HepG2 (cell line): Measurements from ENCODE around the gene IFT52. TPM values are rescaled to one million over a fixed set of nuclear protein-coding genes. Genes with fewer than 3 reads are reported as not detected.

Experiments
- ATAC-seq: fragments of 200-7000 bp; cut with Tn5 transposase; 3 replicates; pipeline ENCODE4 v1.9.1; 2020; ENCODE audit warnings: mild to moderate bottlenecking, moderate library complexity
- BruUV-seq: library from RNA; stranded (reverse); fragments of 400-500 nt; replicated peaks from 2 replicates; lab custom pipeline; 2021; lab: Mats Ljungman, UMichigan
- CTCF ChIA-PET: fragments of 300-600 bp; formaldehyde crosslinking; extraction: SDS; loops from one replicate; lab custom pipeline; 2021; ENCODE audit warnings: low total read pairs, inconsistent platforms, low intra/inter-chr PET ratio; lab: Yijun Ruan, JAX
- POLR2A ChIA-PET: fragments of 350-600 bp; sonication (Branson Sonifier 250); formaldehyde crosslinking; loops from one replicate; lab custom pipeline; 2020; ENCODE audit warnings: antibody characterized with exemption, inconsistent platforms; lab: Yijun Ruan, JAX
- DNase-seq: peaks from one replicate; pipeline ENCODE4 v3.0.0-alpha.2; 2015; ENCODE audit warnings: low spot score
- FAIRE-seq: peaks from 3 replicates; lab custom pipeline; 2011; peaks lifted over from hg19 to GRCh38; lab: Jason Lieb, UNC
- H2AFZ ChIP-seq: one replicate; pipeline ENCODE4 v1.6.1; 2011; ENCODE audit warnings: low read length, inconsistent platforms
- H3K27ac ChIP-seq: fragments of 300-600 bp; 3 replicates; pipeline ENCODE4 v1.8.0; 2011; ENCODE audit warnings: mixed run types, mild to moderate bottlenecking, mixed read lengths, low read length, inconsistent platforms; ENCODE audit not compliant: insufficient read depth; ENCODE audit errors: extremely low read length
- H3K27me3 ChIP-seq, 2 experiments: fragments of 200-600 bp in 1 of 2; 2 replicates in 1 of 2; 3 replicates in 1 of 2; pipeline versions ENCODE4 v1.6.0 to v1.8.0; 2011; ENCODE audit warnings: low read length in 2 of 2, mild to moderate bottlenecking in 2 of 2, moderate library complexity in 2 of 2, inconsistent platforms in 1 of 2; ENCODE audit not compliant: insufficient read depth in 2 of 2, control insufficient read depth in 1 of 2
- H3K36me3 ChIP-seq, 2 experiments: fragments of 200-600 bp in 1 of 2; replicated peaks in 1 of 2; 2 replicates in 1 of 2; 3 replicates in 1 of 2; pipeline versions ENCODE4 v1.5.1 to v1.8.0; 2011; ENCODE audit warnings: low read length in 2 of 2, inconsistent platforms in 1 of 2; ENCODE audit not compliant: insufficient read depth in 2 of 2, control insufficient read depth in 1 of 2
- H3K4me1 ChIP-seq: 2 replicates; pipeline ENCODE4 v1.5.1; 2012; ENCODE audit warnings: low read length, inconsistent platforms; ENCODE audit not compliant: insufficient read depth
- H3K4me2 ChIP-seq: 2 replicates; pipeline ENCODE4 v1.6.0; 2011; ENCODE audit warnings: low read depth, low read length, inconsistent platforms
- H3K4me3 ChIP-seq, 3 experiments: fragments of 200-600 bp in 1 of 3; sonication (generic), shearing (Covaris generic) in 1 of 3; replicated peaks in 1 of 3; 2 replicates each; pipeline ENCODE4 v1.5.1; 2011 to 2016; ENCODE audit warnings: low read length in 3 of 3, inconsistent platforms in 2 of 3, low read depth in 2 of 3, mild to moderate bottlenecking in 2 of 3, control low read depth in 1 of 3, mixed read lengths in 1 of 3; ENCODE audit not compliant: insufficient read depth in 1 of 3
- H3K79me2 ChIP-seq: one replicate; pipeline ENCODE4 v1.6.1; 2011; ENCODE audit warnings: low read length, inconsistent platforms; ENCODE audit not compliant: insufficient read depth
- H3K9ac ChIP-seq: 2 replicates; pipeline ENCODE4 v1.6.0; 2011; ENCODE audit warnings: mild to moderate bottlenecking, low read depth, low read length, inconsistent platforms; ENCODE audit not compliant: insufficient read depth
- H3K9me3 ChIP-seq: 2 replicates; pipeline ENCODE4 v1.5.1; 2012; ENCODE audit warnings: mild to moderate bottlenecking, low read length
- H4K20me1 ChIP-seq: 2 replicates; pipeline ENCODE4 v1.6.0; 2011; ENCODE audit warnings: inconsistent platforms, mild to moderate bottlenecking, low read length, moderate library complexity; ENCODE audit not compliant: insufficient read depth
- HNF4A ChIP-seq: sonication (generic); formaldehyde crosslinking; IDR thresholded peaks from 2 replicates; pipeline ENCODE4 v1.4.0; 2020; ENCODE audit warnings: missing genetic modification reagents
- NFRKB ChIP-seq: fragments of 450-650 bp; IDR thresholded peaks from 2 replicates; pipeline ENCODE4 v1.6.1; 2017
- SRSF9 ChIP-seq: fragments of 200-400 bp; formaldehyde crosslinking; IDR thresholded peaks from 2 replicates; pipeline ENCODE4 v1.6.1; 2018; ENCODE audit warnings: borderline replicate concordance, mild to moderate bottlenecking, low read depth, low read length; ENCODE audit not compliant: insufficient read depth, poor library complexity, severe bottlenecking
- ZNF260 ChIP-seq: sonication (generic); formaldehyde crosslinking; IDR thresholded peaks from 2 replicates; pipeline ENCODE4 v1.4.0; 2020; ENCODE audit warnings: missing genetic modification reagents, low read depth, mild to moderate bottlenecking, borderline replicate concordance
- ZNF460 ChIP-seq: sonication (generic); formaldehyde crosslinking; IDR thresholded peaks from 2 replicates; pipeline ENCODE4 v1.5.1; 2020; ENCODE audit warnings: missing genetic modification reagents, mild to moderate bottlenecking, borderline replicate concordance
- ZNF605 ChIP-seq: sonication (generic); formaldehyde crosslinking; IDR thresholded peaks from 2 replicates; pipeline ENCODE4 v1.8.0; 2022; ENCODE audit warnings: mild to moderate bottlenecking, missing genetic modification reagents
- ZNF883 ChIP-seq: sonication (generic); formaldehyde crosslinking; IDR thresholded peaks from 2 replicates; pipeline ENCODE4 v1.5.1; 2020; ENCODE audit warnings: mild to moderate bottlenecking, missing genetic modification reagents; ENCODE audit errors: not compliant biosample characterization
- WGBS: methylation state at CpG from one replicate; pipeline ENCODE4 v1.1.6; 2017; ENCODE audit warnings: low lambda C conversion rate; 5-methylcytosine and 5-hydroxymethylcytosine counted together
- in situ Hi-C: cut with HindIII; loops from 2 replicates; pipeline ENCODE4 v1.10.0; 2017; ENCODE audit warnings: low pct_unique_long_range_greater_than_20kb; ENCODE audit not compliant: extremely low pct_ligation_motif_present
- intact Hi-C: fragments of 100-400 bp; cut with micrococcal nuclease; formaldehyde crosslinking; loops from one replicate; pipeline ENCODE4 v1.10.0; 2022; ENCODE audit not compliant: unreplicated experiment
- polyA plus RNA-seq, 8 experiments: library from polyadenylated mRNA; depleted of rRNA in 3 of 8; stranded (reverse) in 7 of 8; unstranded in 1 of 8; fragments of >200 nt; fragmentation: Illumina TruSeq in 4 of 8; extraction: Trizol in 4 of 8; gene quantifications; 2 replicates each; pipeline versions ENCODE4 v1.2.1 to v1.2.3, GENCODE V29; 2011 to 2016; ENCODE audit warnings: low read depth in 4 of 8, missing spikeins in 1 of 8, mixed read lengths in 1 of 8; ENCODE audit not compliant: insufficient read depth in 1 of 8
- total RNA-seq, 5 experiments: library from RNA; depleted of rRNA; stranded (reverse); fragments of >200 nt; fragmentation: Illumina TruSeq; extraction: Trizol; gene quantifications; 2 replicates each; pipeline ENCODE4 v1.2.3, GENCODE V29; 2016; ENCODE audit warnings: low read depth in 1 of 5
- TF ChIP-seq, protein P1 (sequence below): IDR thresholded peaks from 2 replicates; pipeline ENCODE4 v1.6.1; 2012; ENCODE audit warnings: low read length, improper control_type of control experiment

IFT52 gene
- total and polyA plus RNA-seq, 2 of the 13 experiments (the other 11 are each of a cell fraction or from before 2014, with no cell fraction given), result 48.0 to 64.0 TPM

DNA sequence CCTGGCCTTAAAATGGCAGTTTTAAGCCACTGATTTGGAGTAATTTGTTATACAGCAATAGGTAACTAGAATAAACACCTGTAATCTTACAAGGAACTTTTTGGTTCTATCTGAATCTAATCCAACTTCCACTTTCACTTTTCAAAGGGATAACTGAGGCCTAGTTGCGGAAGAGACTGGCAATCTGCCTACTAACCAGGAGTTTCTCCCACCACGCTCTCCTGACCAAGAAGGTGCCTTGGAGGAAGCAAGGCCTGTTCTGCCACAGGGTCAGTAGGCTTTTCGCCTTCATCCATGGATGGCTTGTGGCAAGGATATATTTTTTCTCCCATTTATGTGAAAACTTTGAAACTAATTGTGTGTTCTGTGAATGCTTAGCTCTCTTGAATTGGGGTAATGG lies 63.2 kb downstream of the IFT52 start:
- intact Hi-C loops, result loop anchor here (1.0 kb wide), 1 partner anchor 64 kb away; the partner anchor contains the start of gene IFT52
- H3K4me2 ChIP-seq, result peak overlapping the region; percentile 48

More for the DNA sequence above, 63.2 kb downstream of the IFT52 start:
- FAIRE-seq, result no peak
- Histone ChIP-seq H3K4me3 (no peak overlapping the region), H3K4me1 (peaks cover 58% of the 10 kb centered on the region), H3K27ac (peak overlapping the region; percentile 68), H3K79me2 (peaks cover 2% of the 10 kb centered on the region), H3K9ac (no peak overlapping the region), H3K27me3 (no peaks in the 10 kb centered on the region; a peak in 1 of 5 replicates), H3K9me3 (no peaks in the 10 kb centered on the region), H3K36me3 (no peaks in the 10 kb centered on the region), H2AFZ (peak overlapping the region; percentile 64), H4K20me1 (no peaks in the 10 kb centered on the region)
- no peak for TF ChIP-seq ZNF460 (CRISPR knock-in tag)
- TF ChIP-seq NFRKB, result no peak
- no peak for TF ChIP-seq SRSF9
- no peak for TF ChIP-seq ZNF883
- TF ChIP-seq ZNF605 (CRISPR knock-in tag), result no peak
- TF ChIP-seq ZNF260 (CRISPR knock-in tag), result no peak
- 0 out of 2 replicates have a peak, but pooled peaks have one; percentile 5 for TF ChIP-seq HNF4A
- TF ChIP-seq, protein P1, sequence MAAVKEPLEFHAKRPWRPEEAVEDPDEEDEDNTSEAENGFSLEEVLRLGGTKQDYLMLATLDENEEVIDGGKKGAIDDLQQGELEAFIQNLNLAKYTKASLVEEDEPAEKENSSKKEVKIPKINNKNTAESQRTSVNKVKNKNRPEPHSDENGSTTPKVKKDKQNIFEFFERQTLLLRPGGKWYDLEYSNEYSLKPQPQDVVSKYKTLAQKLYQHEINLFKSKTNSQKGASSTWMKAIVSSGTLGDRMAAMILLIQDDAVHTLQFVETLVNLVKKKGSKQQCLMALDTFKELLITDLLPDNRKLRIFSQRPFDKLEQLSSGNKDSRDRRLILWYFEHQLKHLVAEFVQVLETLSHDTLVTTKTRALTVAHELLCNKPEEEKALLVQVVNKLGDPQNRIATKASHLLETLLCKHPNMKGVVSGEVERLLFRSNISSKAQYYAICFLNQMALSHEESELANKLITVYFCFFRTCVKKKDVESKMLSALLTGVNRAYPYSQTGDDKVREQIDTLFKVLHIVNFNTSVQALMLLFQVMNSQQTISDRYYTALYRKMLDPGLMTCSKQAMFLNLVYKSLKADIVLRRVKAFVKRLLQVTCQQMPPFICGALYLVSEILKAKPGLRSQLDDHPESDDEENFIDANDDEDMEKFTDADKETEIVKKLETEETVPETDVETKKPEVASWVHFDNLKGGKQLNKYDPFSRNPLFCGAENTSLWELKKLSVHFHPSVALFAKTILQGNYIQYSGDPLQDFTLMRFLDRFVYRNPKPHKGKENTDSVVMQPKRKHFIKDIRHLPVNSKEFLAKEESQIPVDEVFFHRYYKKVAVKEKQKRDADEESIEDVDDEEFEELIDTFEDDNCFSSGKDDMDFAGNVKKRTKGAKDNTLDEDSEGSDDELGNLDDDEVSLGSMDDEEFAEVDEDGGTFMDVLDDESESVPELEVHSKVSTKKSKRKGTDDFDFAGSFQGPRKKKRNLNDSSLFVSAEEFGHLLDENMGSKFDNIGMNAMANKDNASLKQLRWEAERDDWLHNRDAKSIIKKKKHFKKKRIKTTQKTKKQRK, result no peak
- ATAC-seq, result no peak
- DNase-seq, result no peak
- ChIA-PET CTCF (interaction anchor here (0.6 kb wide), 1 partner anchor 158 kb away, joined by 3 read pairs; no protein-coding TSS in a partner anchor), POLR2A (interaction anchor here (2.8 kb wide), 1 partner anchor 197 kb away, joined by 18 read pairs; the partner anchor contains the start of gene SRSF6)
- no TSS peak for BruUV-seq
- in situ Hi-C loops, result no loop called here
- 88% methylated on average over 3 of the region's 3 CpGs for WGBS
